GM12891 (cell line): ENCODE data around the gene ERVH48-1.
"Not testable (repeated sequence)": the region's sequence is repeated elsewhere in the genome, so short reads cannot be mapped to it uniquely, and the experiment has no call there.

Experiments
- PAX5 ChIP-seq: IDR thresholded peaks from 2 replicates; pipeline ENCODE4 v1.6.1; 2011; ENCODE audit warnings: low read length, moderate library complexity, mild to moderate bottlenecking; ENCODE audit not compliant: insufficient read depth, severe bottlenecking
- POLR2A ChIP-seq: IDR thresholded peaks from 2 replicates; pipeline ENCODE4 v1.6.1; 2011; ENCODE audit warnings: low read depth, low read length, control low read depth
- TAF1 ChIP-seq: IDR thresholded peaks from 2 replicates; pipeline ENCODE4 v1.6.1; 2011; ENCODE audit warnings: low read depth, low read length, control low read depth

DNA sequence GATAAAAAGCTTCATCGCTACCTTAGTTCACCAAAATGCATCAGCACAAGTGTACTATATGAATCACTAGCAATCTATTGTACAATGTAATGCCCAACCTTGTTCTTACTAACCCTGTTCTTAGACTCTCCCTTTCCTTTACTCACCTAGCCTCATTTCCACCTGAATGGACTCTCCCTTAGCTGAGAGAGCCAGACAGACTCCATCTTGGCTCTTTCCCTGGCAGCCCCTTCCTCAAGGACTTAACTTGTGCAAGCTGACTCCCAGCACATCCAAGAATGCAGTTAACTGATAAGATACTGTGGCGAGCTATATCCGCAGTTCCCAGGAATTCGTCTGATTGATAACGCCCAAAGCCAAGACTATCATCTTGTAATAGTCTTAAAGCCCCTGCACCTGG, 10.9 kb upstream of the ERVH48-1 start:
- not testable (repeated sequence) for TF ChIP-seq POLR2A, PAX5, TAF1
